NCI-H2081 (cell line): ENCODE measurements around the gene ANXA4.
"Not testable (repeated sequence)": the region's sequence is repeated elsewhere in the genome, so short reads cannot be mapped to it uniquely, and the experiment has no call there.

Experiments used
- DNase-seq, 2 experiments: peaks; one replicate each; lab custom pipeline; 2025; lab: John Stamatoyannopoulos, UW

Gene ANXA4

GRCh38 chr2:69754633-69755032 is 12.7 kb downstream of the ANXA4 start:
- no peak for DNase-seq

- no peak for DNase-seq
Measured at GRCh38 chr2:69755862-69756467, 14.0 kb downstream of the ANXA4 start.

GRCh38 chr2:69762025-69762424 is 20.1 kb downstream of the ANXA4 start:
- DNase-seq, result no peak

GRCh38 chr2:69762513-69763494 is 20.9 kb downstream of the ANXA4 start:
- no peak for DNase-seq

- not testable (repeated sequence) for DNase-seq
Measured at GRCh38 chr2:69763831-69764230, 21.9 kb downstream of the ANXA4 start.

GRCh38 chr2:69764286-69765095 is 22.6 kb downstream of the ANXA4 start:
- no peak for DNase-seq

- no peak for DNase-seq
Measured at GRCh38 chr2:69765096-69765380, 23.1 kb downstream of the ANXA4 start.

- DNase-seq, result no peak
Measured at GRCh38 chr2:69766014-69766413, 24.1 kb downstream of the ANXA4 start.

- no peak for DNase-seq
Measured at GRCh38 chr2:69767034-69767433, 25.1 kb downstream of the ANXA4 start.

- no peak for DNase-seq
Measured at GRCh38 chr2:69768235-69768634, 26.3 kb downstream of the ANXA4 start.

GRCh38 chr2:69768789-69769188 is 26.9 kb downstream of the ANXA4 start:
- no peak for DNase-seq

GRCh38 chr2:69769272-69769671 is 27.3 kb downstream of the ANXA4 start:
- no peak for DNase-seq

GRCh38 chr2:69770193-69770702 is 28.3 kb downstream of the ANXA4 start:
- DNase-seq, result no peak

GRCh38 chr2:69770747-69771146 is 28.8 kb downstream of the ANXA4 start:
- DNase-seq, result no peak

- DNase-seq, result no peak
Measured at GRCh38 chr2:69771461-69771860, 29.5 kb downstream of the ANXA4 start.

- DNase-seq, result no peak
Measured at GRCh38 chr2:69773206-69773605, 31.3 kb downstream of the ANXA4 start.

GRCh38 chr2:69774258-69774983 is 32.5 kb downstream of the ANXA4 start:
- DNase-seq, result not testable (repeated sequence)

GRCh38 chr2:69774984-69775982 is 33.3 kb downstream of the ANXA4 start:
- no peak for DNase-seq

GRCh38 chr2:69776886-69777785 is 35.2 kb downstream of the ANXA4 start:
- DNase-seq, result no peak

GRCh38 chr2:69777786-69778105 is 35.8 kb downstream of the ANXA4 start:
- no peak for DNase-seq
